Measurements from ENCODE around the gene ZNF576.

- TF ChIP-seq POLR2A (IDR thresholded peaks at IDR 0.05): no peak
- TF ChIP-seq CTCF (IDR thresholded peaks at IDR 0.05): no peak
These were observed 22.5 kb downstream of the ZNF576 start for GRCh38 chr19:43618921-43619261.

Measured in tibial nerve (tissue), 3 donors.